HG03558 (cell line): ENCODE results near the gene FGF1.
"Not testable (repeated sequence)": the region's sequence is repeated elsewhere in the genome, so short reads cannot be mapped to it uniquely, and the experiment has no call there.

Experiments used
- ATAC-seq: cut with Tn5 transposase; IDR thresholded peaks from one replicate; pipeline ENCODE4 v1.9.1; 2021; ENCODE audit warnings: moderate number of reproducible peaks; ENCODE audit not compliant: unreplicated experiment; ENCODE audit errors: extremely low read depth

FGF1 gene

GRCh38 chr5:142648108-142648507 is 37.8 kb downstream of the FGF1 start:
- ATAC-seq, result not testable (repeated sequence)

GRCh38 chr5:142645456-142645855 is 40.4 kb downstream of the FGF1 start:
- no peak for ATAC-seq

- ATAC-seq, result no peak
Observed at GRCh38 chr5:142644640-142645361, 41.1 kb downstream of the FGF1 start.

- ATAC-seq, result no peak
Observed at GRCh38 chr5:142644127-142644526, 41.8 kb downstream of the FGF1 start.

DNA sequence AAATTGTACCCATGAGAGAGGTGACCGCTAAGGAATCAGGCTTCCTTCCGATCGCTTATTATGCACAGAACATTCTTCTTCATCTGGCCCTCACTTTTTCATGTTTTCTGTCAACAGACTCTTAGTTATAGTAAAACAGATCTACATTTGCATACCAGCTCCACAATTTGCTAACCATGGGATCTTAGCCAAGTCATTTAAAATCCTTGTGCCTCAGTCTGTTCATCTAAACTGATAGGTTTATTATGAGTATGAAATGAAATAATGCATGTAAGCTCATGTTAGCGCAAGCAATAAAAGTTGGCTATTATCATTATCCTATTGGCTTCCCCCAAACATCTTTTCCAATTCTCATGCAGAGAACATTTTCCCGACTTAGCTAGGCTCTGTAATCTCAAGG is 42.3 kb downstream of the FGF1 start:
- no peak for ATAC-seq

DNA sequence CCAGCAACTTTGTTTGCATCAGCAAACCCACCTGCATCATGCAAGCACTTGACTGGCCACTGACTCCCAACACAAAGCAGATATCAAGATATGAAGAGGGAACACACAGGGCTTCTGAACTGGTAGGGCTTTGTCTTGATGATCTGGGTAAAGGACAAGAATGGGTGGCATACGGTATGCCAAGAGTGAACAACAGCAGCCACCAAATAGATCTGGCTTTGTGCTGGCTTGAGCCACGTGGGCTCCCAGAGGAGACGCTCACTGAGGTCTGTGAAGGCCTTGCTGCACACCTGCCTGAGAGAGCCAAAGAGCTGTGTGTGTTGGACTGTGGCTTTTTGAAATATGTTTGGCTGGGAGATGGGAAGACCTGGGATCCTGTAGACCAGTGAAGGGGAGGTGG is 43.5 kb downstream of the FGF1 start:
- ATAC-seq, result no peak

- ATAC-seq, result no peak
Observed at GRCh38 chr5:142641711-142642110, 44.2 kb downstream of the FGF1 start.

- no peak for ATAC-seq
Observed at GRCh38 chr5:142640316-142641005, 45.4 kb downstream of the FGF1 start.

GRCh38 chr5:142639455-142639854 is 46.4 kb downstream of the FGF1 start:
- ATAC-seq, result no peak

- ATAC-seq, result no peak
Observed at GRCh38 chr5:142637871-142638270, 48.0 kb downstream of the FGF1 start.

- no peak for ATAC-seq
Observed at GRCh38 chr5:142636698-142637324, 49.1 kb downstream of the FGF1 start.

GRCh38 chr5:142636093-142636492 is 49.8 kb downstream of the FGF1 start:
- ATAC-seq, result no peak

- no peak for ATAC-seq
Observed at GRCh38 chr5:142634216-142635011, 51.5 kb downstream of the FGF1 start.

GRCh38 chr5:142630927-142631539 is 54.9 kb downstream of the FGF1 start:
- no peak for ATAC-seq

- ATAC-seq, result no peak
Observed at GRCh38 chr5:142627383-142628217, 58.3 kb downstream of the FGF1 start.

- ATAC-seq, result no peak
Observed at GRCh38 chr5:142626786-142627185, 59.1 kb downstream of the FGF1 start.

DNA sequence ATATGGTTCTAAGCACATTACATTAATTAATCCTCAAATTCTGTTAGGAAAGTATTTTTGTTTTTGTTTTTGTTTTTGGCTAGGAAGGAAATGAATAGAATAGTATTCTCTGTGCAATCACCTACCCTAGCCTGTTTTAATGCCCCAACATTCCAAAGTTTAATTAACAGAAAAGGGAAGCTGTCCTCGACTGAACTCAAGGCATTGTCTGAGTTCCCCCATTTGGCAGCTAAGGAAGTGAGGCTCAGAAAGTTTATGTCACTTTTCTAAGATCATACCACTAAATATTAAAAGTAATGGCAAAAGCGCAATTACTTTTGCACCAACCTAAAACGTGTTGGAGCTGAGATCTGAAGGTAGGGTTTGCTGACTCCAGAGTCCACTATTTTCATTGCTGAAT is 59.8 kb downstream of the FGF1 start:
- no peak for ATAC-seq

DNA sequence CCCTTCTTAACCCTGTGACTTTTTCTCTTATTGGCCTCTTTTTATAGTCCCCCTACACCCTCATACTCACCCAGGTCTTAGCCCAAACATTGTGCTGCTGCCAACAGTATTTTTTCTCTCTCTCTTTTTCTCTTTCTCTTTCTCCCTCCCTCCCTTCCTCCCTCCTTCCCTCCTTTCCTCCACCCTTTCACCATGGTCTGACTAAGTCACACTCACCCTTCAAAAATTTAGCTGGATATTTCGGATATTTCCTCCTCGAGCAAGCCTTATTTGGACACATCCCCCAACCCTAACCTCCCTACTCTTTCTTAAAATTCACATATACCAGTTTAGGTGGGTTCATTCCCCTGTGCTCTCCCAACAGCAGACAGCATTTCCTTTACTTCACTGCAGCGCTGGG is 64.7 kb downstream of the FGF1 start:
- ATAC-seq, result no peak

- no peak for ATAC-seq
Observed at GRCh38 chr5:142619815-142620214, 66.1 kb downstream of the FGF1 start.
